CD8-positive, alpha-beta memory T cell (primary cell): Measurements from ENCODE around the gene GLI2. TPM values are rescaled to one million over a fixed set of nuclear protein-coding genes. Genes with fewer than 3 reads are reported as not detected.
A peak's percentile ranks its signal among the peaks of the same experiment; 100 is the strongest.

Experiments used
- CTCF ChIA-PET: fragments of 350-600 bp; sonication (Branson Sonifier 250); formaldehyde crosslinking; loops from one replicate; lab custom pipeline; 2021; ENCODE audit warnings: antibody characterized with exemption; lab: Charles Lee
- POLR2A ChIA-PET: fragments of 350-600 bp; sonication (Branson Sonifier 250); formaldehyde crosslinking; loops from one replicate; lab custom pipeline; 2021; ENCODE audit warnings: antibody characterized with exemption; lab: Charles Lee
- DNase-seq, 5 donors: peaks; one replicate each; pipeline versions ENCODE4 v3.0.0 to v3.0.0-alpha.2; 2020 to 2022; ENCODE audit warnings: mixed read lengths in 1 of 5
- H3K27ac ChIP-seq: one replicate; pipeline ENCODE4 v1.7.0; 2013; ENCODE audit warnings: low read depth, mild to moderate bottlenecking, low read length, moderate library complexity
- H3K27me3 ChIP-seq: 2 replicates; pipeline ENCODE4 v1.7.0; 2013; ENCODE audit warnings: low read length, mild to moderate bottlenecking; ENCODE audit not compliant: insufficient read depth, poor library complexity, severe bottlenecking
- H3K36me3 ChIP-seq: 2 replicates; pipeline ENCODE4 v1.7.0; 2013; ENCODE audit warnings: mild to moderate bottlenecking, low read length, moderate library complexity; ENCODE audit not compliant: insufficient read depth
- H3K4me1 ChIP-seq: 2 replicates; pipeline ENCODE4 v1.7.0; 2013; ENCODE audit warnings: mild to moderate bottlenecking, low read length, moderate library complexity; ENCODE audit not compliant: insufficient read depth
- H3K4me3 ChIP-seq: 2 replicates; pipeline ENCODE4 v1.7.0; 2013; ENCODE audit warnings: mild to moderate bottlenecking, low read length
- H3K9me3 ChIP-seq: 2 replicates; pipeline ENCODE4 v1.7.0; 2013; ENCODE audit warnings: mild to moderate bottlenecking, low read length
- H3K27ac Mint-ChIP-seq, 8 donors: one replicate each; pipeline ENCODE4 v1.8.0; 2020 to 2021; ENCODE audit warnings: mixed read lengths in 8 of 8, mild to moderate bottlenecking in 6 of 8, inconsistent platforms in 3 of 8, moderate library complexity in 3 of 8
- H3K27me3 Mint-ChIP-seq, 2 donors: one replicate each; pipeline ENCODE4 v1.8.0; 2020 to 2021; ENCODE audit warnings: mixed read lengths in 2 of 2, mild to moderate bottlenecking in 1 of 2, moderate library complexity in 1 of 2
- H3K36me3 Mint-ChIP-seq, 3 donors: one replicate each; pipeline ENCODE4 v1.8.0; 2020 to 2021; ENCODE audit warnings: mixed read lengths in 3 of 3, inconsistent platforms in 1 of 3, mild to moderate bottlenecking in 1 of 3
- H3K4me1 Mint-ChIP-seq, 3 donors: one replicate each; pipeline ENCODE4 v1.8.0; 2020 to 2021; ENCODE audit warnings: mixed read lengths in 3 of 3, inconsistent platforms in 1 of 3, mild to moderate bottlenecking in 1 of 3
- H3K4me3 Mint-ChIP-seq, 7 donors: one replicate each; pipeline ENCODE4 v1.8.0; 2020 to 2021; ENCODE audit warnings: mixed read lengths in 7 of 7, mild to moderate bottlenecking in 6 of 7, moderate library complexity in 4 of 7, inconsistent platforms in 2 of 7
- H3K9me3 Mint-ChIP-seq, 5 donors: one replicate each; pipeline ENCODE4 v1.8.0; 2020 to 2022; ENCODE audit warnings: mixed read lengths in 5 of 5, mild to moderate bottlenecking in 3 of 5, moderate library complexity in 2 of 5, inconsistent platforms in 1 of 5
- polyA plus RNA-seq: library from polyadenylated mRNA; unstranded; fragments of 300-500 nt; fragmentation: Illumina TruSeq; gene quantifications from one replicate; pipeline ENCODE4 v1.2.3, GENCODE V29; 2021
- total RNA-seq, 2 experiments: library from RNA; stranded (reverse); gene quantifications; one replicate each; pipeline ENCODE4 v1.2.3, GENCODE V29; 2021

Gene GLI2
- total and polyA plus RNA-seq, 3 experiments from 2014 or later, result not detected

DNA sequence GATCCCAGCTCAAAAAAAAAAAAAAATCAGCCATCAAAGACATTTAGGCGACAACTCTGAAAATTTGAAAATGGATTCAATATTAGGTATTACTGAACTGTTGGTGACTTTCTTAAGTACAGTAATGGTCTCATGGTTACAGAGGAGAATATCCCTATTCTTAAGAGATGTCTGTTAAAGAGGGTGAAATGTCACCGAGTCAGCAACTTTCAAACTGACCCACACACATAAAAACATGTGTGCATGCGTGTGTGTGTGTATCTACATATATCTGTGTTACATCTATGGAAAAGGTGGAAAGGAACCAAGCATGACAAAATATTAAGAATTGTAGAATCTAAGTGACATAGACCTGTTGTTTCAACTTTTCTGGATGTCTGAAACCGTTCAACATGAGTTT, 41.6 kb upstream of the GLI2 start:
- Mint-ChIP-seq H3K9me3 (peaks cover 0 to 1% (median 0%) of the 10 kb centered on the region in 5 donors), H3K4me1 (peaks cover 0 to 6% (median 5%) of the 10 kb centered on the region in 3 donors), H3K27me3 (peaks cover 27 to 29% of the 10 kb centered on the region in 2 donors), H3K27ac (no peak overlapping the region), H3K36me3 (no peaks in the 10 kb centered on the region), H3K4me3 (no peak overlapping the region)
- Histone ChIP-seq H3K4me1 (no peaks in the 10 kb centered on the region), H3K4me3 (no peak overlapping the region), H3K27me3 (peaks cover 4% of the 10 kb centered on the region), H3K9me3 (no peaks in the 10 kb centered on the region), H3K36me3 (no peaks in the 10 kb centered on the region), H3K27ac (no peak overlapping the region)
- ChIA-PET CTCF (no interaction called here), POLR2A (no interaction called here)
- DNase-seq, result no peak

DNA sequence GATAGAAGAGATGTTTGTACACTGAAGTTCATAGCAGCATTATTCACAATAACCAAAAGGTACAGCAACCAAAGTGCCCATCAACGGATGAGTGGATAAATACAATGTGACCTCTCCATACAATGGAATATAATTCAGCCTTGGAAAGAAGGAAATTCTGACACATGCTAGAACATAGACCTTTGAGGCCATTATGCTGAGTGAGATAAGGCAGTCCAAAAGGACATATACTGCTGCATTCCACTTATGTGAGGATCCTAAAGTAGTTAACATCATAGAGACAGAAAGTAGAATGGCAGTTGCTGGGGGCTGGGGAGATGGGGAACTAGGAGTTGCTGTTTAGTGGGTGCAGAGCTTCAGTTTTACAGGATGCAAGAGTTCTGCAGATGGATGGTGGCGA, 38.2 kb upstream of the GLI2 start:
- H3K27me3 ChIP-seq, result peaks cover 4% of the 10 kb centered on the region
- no peak for DNase-seq
- no peak overlapping the region for H3K27ac ChIP-seq
- Mint-ChIP-seq H3K27me3 (peaks cover 19 to 31% of the 10 kb centered on the region in 2 donors), H3K9me3 (no peaks in the 10 kb centered on the region), H3K4me1 (peaks cover 0 to 6% (median 5%) of the 10 kb centered on the region in 3 donors), H3K36me3 (no peaks in the 10 kb centered on the region), H3K27ac (no peak overlapping the region), H3K4me3 (no peak overlapping the region)
- no peaks in the 10 kb centered on the region for H3K36me3 ChIP-seq
- ChIA-PET CTCF (interaction anchor here (1.7 kb wide), 1 partner anchor 17 kb away, joined by 3 read pairs; no protein-coding TSS in a partner anchor), POLR2A (no interaction called here)
- H3K4me3 ChIP-seq, result no peak overlapping the region
- no peaks in the 10 kb centered on the region for H3K4me1 ChIP-seq
- H3K9me3 ChIP-seq, result no peaks in the 10 kb centered on the region

- Histone ChIP-seq H3K36me3 (no peaks in the 10 kb centered on the region), H3K4me3 (no peak overlapping the region), H3K27me3 (peaks cover 4% of the 10 kb centered on the region), H3K27ac (no peak overlapping the region), H3K9me3 (no peaks in the 10 kb centered on the region), H3K4me1 (no peaks in the 10 kb centered on the region)
- CTCF ChIA-PET, result interaction anchor here (1.7 kb wide), 1 partner anchor 19 kb away, joined by 3 read pairs; no protein-coding TSS in a partner anchor
- Mint-ChIP-seq H3K27me3 (peaks cover 7 to 17% of the 10 kb centered on the region in 2 donors), H3K9me3 (no peaks in the 10 kb centered on the region), H3K4me3 (no peak overlapping the region), H3K27ac (no peak overlapping the region), H3K4me1 (peaks cover 0 to 6% (median 5%) of the 10 kb centered on the region in 3 donors), H3K36me3 (no peaks in the 10 kb centered on the region)
- DNase-seq, result no peak
- POLR2A ChIA-PET, result no interaction called here
Observed at GRCh38 chr2:120699292-120699691, 36.4 kb upstream of the GLI2 start.

- H3K27ac Mint-ChIP-seq, result no peak overlapping the region
- H3K4me1 Mint-ChIP-seq, result peaks cover 0 to 2% (median under 1%) of the 10 kb centered on the region in 3 donors
- H3K36me3 Mint-ChIP-seq, result no peaks in the 10 kb centered on the region
- H3K4me3 Mint-ChIP-seq, result no peak overlapping the region
- no peaks in the 10 kb centered on the region for H3K9me3 Mint-ChIP-seq
- no peaks in the 10 kb centered on the region for H3K4me1 ChIP-seq
- peaks cover 10 to 12% of the 10 kb centered on the region in 2 donors for H3K27me3 Mint-ChIP-seq
- peak in 1 of 5 donors; percentile 3 for DNase-seq
- POLR2A ChIA-PET, result no interaction called here
- CTCF ChIA-PET, result no interaction called here
- no peaks in the 10 kb centered on the region for H3K36me3 ChIP-seq
- H3K9me3 ChIP-seq, result no peaks in the 10 kb centered on the region
- H3K27ac ChIP-seq, result no peak overlapping the region
- H3K4me3 ChIP-seq, result no peak overlapping the region
- H3K27me3 ChIP-seq, result peaks cover 4% of the 10 kb centered on the region
Observed at GRCh38 chr2:120700659-120701058, 35.0 kb upstream of the GLI2 start.

GRCh38 chr2:120701096-120701495, 34.6 kb upstream of the GLI2 start:
- peak in 1 of 5 donors; percentile 8 for DNase-seq
- Histone ChIP-seq H3K4me1 (no peaks in the 10 kb centered on the region), H3K27ac (no peak overlapping the region), H3K4me3 (no peak overlapping the region), H3K27me3 (peaks cover 3% of the 10 kb centered on the region), H3K36me3 (no peaks in the 10 kb centered on the region), H3K9me3 (no peaks in the 10 kb centered on the region)
- Mint-ChIP-seq H3K36me3 (no peaks in the 10 kb centered on the region), H3K4me3 (no peak overlapping the region), H3K4me1 (no peaks in the 10 kb centered on the region), H3K27me3 (peaks cover 10 to 11% of the 10 kb centered on the region in 2 donors), H3K9me3 (no peaks in the 10 kb centered on the region), H3K27ac (no peak overlapping the region)
- POLR2A ChIA-PET, result no interaction called here
- CTCF ChIA-PET, result no interaction called here

DNA sequence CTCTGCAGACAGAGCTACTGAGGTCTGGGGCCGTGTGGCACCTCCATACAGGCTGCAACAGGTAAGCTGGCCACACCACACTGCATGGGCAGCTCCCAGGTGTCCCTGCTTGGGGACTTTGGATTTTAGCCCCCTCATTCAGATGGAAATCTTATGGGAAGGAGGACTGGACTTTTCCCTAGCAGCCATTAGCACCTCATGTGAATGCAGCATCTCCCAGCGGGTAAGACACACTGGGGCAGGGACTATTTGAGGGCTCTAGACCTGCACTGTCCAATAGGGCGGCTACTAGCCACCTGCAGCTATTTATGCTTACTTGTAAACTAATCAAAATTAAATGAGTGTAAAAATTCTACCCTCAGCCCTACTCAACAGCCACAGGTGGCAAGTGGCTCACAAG, 34.2 kb upstream of the GLI2 start:
- Histone ChIP-seq H3K27me3 (no peaks in the 10 kb centered on the region), H3K27ac (no peak overlapping the region), H3K4me1 (no peaks in the 10 kb centered on the region), H3K4me3 (no peak overlapping the region), H3K9me3 (no peaks in the 10 kb centered on the region), H3K36me3 (no peaks in the 10 kb centered on the region)
- peak in 1 of 5 donors; percentile 12 for DNase-seq
- no peaks in the 10 kb centered on the region for H3K9me3 Mint-ChIP-seq
- ChIA-PET POLR2A (no interaction called here), CTCF (no interaction called here)
- H3K27me3 Mint-ChIP-seq, result peaks cover 7 to 13% of the 10 kb centered on the region in 2 donors
- H3K4me3 Mint-ChIP-seq, result no peak overlapping the region
- H3K27ac Mint-ChIP-seq, result no peak overlapping the region
- H3K36me3 Mint-ChIP-seq, result no peaks in the 10 kb centered on the region
- H3K4me1 Mint-ChIP-seq, result no peaks in the 10 kb centered on the region

GRCh38 chr2:120702061-120702460, 33.6 kb upstream of the GLI2 start:
- Histone ChIP-seq H3K27ac (no peak overlapping the region), H3K36me3 (no peaks in the 10 kb centered on the region), H3K4me1 (no peaks in the 10 kb centered on the region), H3K9me3 (no peaks in the 10 kb centered on the region), H3K27me3 (no peaks in the 10 kb centered on the region), H3K4me3 (no peak overlapping the region)
- DNase-seq, result no peak
- H3K27ac Mint-ChIP-seq, result no peak overlapping the region
- no peak overlapping the region for H3K4me3 Mint-ChIP-seq
- no peaks in the 10 kb centered on the region for H3K36me3 Mint-ChIP-seq
- H3K27me3 Mint-ChIP-seq, result peaks cover 8 to 9% of the 10 kb centered on the region in 2 donors
- ChIA-PET CTCF (no interaction called here), POLR2A (no interaction called here)
- no peaks in the 10 kb centered on the region for H3K4me1 Mint-ChIP-seq
- H3K9me3 Mint-ChIP-seq, result no peaks in the 10 kb centered on the region

DNA sequence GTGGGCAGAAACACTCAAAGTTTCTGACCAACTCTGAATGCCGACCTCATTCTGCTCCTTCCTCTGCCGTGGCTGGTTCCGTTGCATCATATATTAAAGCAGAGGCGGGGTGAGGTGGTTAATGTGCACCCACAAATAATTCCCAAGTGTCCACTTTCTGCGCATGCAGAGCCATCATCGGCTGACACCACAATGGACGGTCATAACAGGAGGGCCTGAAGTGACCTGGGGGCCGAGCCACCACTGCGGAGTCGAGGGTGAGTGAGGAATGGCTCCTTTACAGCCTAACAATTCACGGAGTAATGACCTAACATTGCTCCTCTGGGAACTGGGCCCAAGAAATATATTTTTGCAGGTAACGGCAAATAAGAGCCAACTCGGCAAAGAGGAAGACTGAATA, 32.9 kb upstream of the GLI2 start:
- Histone ChIP-seq H3K4me3 (no peak overlapping the region), H3K27ac (no peak overlapping the region), H3K36me3 (no peaks in the 10 kb centered on the region), H3K4me1 (no peaks in the 10 kb centered on the region), H3K27me3 (no peaks in the 10 kb centered on the region), H3K9me3 (no peaks in the 10 kb centered on the region)
- Mint-ChIP-seq H3K4me3 (no peak overlapping the region), H3K9me3 (no peaks in the 10 kb centered on the region), H3K4me1 (no peaks in the 10 kb centered on the region), H3K27me3 (peaks cover 9% of the 10 kb centered on the region in 2 donors), H3K36me3 (no peaks in the 10 kb centered on the region), H3K27ac (no peak overlapping the region)
- ChIA-PET CTCF (no interaction called here), POLR2A (no interaction called here)
- DNase-seq, result peak in 1 of 5 donors; percentile 3
